IPS DF 19.7 (cell line): ENCODE results near the gene SENP8.
"Not testable (repeated sequence)": the region's sequence is repeated elsewhere in the genome, so short reads cannot be mapped to it uniquely, and the experiment has no call there.

Experiments
- DNase-seq: peaks from one replicate; pipeline ENCODE4 v3.0.0-alpha.2; 2013; ENCODE audit warnings: low read depth, low spot score

Gene SENP8

DNA sequence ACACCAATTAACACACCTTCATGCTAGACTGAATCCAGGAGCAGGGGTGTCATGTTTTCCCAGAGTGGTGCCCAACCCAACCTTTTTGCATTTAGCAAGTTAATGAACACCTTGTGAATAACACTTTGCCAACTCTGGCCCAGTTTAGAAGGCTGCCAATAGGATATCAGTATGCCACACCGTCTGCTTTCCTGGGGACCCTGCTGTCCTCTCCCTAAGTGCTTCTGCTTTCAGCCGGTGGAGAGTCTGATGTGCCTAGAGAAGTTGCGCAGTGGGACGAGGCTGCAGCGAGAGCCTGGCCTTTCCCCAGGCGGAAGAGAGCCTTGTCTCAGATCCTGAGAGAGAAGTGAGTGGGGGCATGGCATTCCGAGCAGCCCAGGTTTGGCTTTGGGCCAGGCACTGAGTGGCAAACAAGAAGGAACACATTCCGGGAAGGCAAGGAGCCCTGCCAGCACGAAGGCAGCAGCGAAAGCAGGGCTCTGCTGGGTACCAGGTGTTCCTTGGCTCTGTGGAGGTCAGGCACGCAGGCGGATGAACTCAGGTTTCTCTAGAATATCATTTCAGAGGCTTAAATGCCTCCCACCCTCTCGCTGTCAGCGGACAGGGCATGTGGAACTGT, 36.9 kb downstream of the SENP8 start:
- DNase-seq, result no peak

GRCh38 chr15:72155635-72156616, 37.7 kb downstream of the SENP8 start:
- DNase-seq, result peak; percentile 59

- DNase-seq, result no peak
Observed at GRCh38 chr15:72156928-72157327, 38.7 kb downstream of the SENP8 start.

GRCh38 chr15:72160696-72161245, 42.6 kb downstream of the SENP8 start:
- DNase-seq, result no peak

DNA sequence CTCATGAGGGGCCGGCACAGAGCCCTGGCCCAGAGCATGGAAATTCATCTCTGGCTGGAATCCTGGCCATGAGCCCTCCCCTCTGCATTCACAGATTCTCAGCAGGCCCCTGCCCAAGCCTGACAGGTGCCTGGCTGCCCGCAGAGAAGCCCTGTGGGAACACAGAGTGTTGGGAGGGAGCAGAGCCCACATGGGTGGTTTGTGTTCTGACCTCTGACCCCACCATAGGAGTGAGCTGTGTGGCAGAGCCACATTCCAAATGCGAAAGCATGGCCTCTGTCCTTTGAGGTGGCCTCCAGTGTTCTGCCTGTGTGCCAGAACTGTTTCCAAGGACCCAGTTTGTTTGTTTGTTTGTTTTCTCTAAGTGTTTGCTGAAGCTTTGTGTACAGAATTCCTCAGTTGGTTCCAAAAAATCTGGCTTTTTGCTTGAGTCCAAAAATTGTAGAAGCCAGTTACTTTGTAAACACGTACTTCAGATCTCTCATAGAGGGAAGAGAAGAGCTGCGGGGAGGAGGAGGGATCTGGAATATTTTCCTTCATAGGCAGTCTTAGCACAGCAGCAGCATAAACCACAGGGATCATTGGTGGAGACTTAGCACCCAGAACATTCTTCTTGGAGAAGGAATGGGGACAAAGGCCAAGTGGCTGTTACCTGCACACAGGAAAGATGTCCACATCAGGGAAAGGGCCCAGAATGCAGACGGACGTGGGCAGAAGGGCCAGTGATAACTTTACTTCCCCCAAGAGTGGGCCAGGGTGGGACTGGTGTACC, 43.3 kb downstream of the SENP8 start:
- DNase-seq, result no peak

GRCh38 chr15:72162569-72162968, 44.4 kb downstream of the SENP8 start:
- no peak for DNase-seq

DNA sequence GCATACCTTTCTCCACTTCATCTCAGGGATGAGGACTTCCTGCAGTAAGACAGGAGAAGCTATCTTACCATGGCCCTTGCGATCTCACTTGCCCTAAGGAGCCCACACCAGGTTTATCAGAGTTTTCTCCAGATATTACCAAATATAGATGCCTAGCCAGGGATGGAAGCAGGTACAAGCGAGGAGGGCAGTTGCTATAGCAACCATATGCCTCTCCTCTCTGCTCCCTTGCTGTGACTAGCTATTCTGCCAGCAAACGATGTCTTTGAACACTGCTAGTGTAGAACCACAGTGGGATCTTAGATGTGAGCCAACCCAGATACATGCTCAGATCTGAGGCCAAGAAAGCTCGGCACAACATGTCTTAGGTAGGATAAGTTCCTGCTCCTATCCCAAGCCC, 45.5 kb downstream of the SENP8 start:
- DNase-seq, result no peak

DNA sequence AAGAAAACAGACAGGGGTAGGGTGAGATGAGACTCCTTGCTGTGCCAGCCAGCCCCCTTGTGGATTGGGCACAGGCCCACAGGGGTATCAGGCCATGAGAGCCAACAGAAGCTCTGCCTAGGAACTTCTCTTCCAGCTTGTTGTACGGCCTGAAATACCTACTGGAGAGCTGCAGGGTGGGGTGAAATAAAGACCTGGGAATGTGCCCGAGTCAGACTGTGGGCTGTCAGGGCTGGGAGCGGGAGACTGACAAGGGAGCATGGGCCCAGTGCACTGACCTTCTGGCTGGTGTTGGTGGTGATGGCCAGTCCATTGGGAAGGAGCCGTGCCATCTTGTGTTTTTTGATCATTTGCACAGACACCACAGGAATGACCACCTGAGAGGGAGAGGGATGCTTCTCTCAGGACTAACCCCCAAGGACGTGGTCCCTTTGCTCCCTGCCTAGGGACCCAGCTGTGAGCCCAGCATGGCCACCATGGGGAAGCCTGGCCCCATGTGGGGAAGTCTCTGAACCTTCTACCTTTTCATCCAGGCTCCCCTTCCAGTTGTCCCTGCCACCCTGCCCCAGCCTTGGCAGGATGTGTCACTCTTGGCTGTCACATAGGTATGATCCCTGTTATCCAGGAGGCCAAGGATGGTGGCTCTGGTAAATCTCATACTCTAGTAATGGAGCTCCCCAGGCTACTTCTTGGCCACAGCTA, 48.7 kb downstream of the SENP8 start:
- DNase-seq, result no peak

- no peak for DNase-seq
Observed at GRCh38 chr15:72167445-72167844, 49.2 kb downstream of the SENP8 start.

DNA sequence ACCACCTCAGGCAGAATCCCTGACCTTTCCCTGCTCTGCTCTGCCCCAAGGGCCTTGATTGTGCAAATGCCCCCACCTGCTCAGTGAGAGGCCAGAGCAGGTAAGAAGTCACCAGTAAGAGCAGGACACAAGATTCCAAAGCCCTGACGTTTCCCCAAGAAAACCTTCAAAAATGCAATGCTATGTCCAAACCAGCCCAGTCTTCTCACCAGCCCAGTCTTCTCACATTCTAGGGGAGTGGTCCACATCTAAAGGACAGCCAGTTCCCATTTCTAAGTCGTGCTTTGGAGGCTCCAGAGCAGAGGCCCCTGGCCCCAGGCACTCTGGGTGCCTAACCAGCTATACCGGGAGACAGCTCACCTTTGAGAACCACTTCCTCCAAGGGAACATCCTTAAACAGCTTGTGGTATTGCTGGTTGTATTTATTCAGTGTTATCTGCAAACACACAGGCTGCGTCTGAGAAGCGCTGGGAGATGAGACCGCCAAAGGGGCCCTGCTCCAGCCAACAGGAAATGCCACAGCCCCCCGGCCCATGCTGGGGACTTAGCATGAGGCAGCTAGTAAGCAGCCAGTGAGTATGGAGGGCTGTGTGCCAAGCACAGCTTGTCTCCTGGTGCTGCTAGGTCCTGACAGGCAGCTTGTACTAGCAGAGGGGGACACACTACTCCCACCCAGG, 50.1 kb downstream of the SENP8 start:
- no peak for DNase-seq

DNA sequence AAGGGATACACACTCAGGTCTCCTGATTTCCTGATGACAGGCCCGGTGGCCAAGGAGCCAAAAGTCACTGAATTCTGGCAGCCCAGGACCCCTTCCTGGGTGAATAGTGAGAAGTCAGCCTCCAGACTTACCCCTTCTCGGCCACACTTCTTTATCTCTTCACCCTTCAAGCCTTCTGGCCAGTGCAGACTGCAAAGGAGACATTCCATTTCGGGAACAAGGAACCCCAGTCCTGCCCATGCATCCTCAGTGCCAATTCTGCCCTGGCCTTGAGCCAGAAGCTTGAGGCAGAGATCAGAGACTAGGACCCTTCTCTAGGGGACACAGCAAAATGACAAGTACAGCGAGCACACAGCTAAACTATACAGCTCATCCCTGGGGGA, 50.6 kb downstream of the SENP8 start:
- DNase-seq, result no peak

- DNase-seq, result no peak
Observed at GRCh38 chr15:72169236-72169920, 51.2 kb downstream of the SENP8 start.

DNA sequence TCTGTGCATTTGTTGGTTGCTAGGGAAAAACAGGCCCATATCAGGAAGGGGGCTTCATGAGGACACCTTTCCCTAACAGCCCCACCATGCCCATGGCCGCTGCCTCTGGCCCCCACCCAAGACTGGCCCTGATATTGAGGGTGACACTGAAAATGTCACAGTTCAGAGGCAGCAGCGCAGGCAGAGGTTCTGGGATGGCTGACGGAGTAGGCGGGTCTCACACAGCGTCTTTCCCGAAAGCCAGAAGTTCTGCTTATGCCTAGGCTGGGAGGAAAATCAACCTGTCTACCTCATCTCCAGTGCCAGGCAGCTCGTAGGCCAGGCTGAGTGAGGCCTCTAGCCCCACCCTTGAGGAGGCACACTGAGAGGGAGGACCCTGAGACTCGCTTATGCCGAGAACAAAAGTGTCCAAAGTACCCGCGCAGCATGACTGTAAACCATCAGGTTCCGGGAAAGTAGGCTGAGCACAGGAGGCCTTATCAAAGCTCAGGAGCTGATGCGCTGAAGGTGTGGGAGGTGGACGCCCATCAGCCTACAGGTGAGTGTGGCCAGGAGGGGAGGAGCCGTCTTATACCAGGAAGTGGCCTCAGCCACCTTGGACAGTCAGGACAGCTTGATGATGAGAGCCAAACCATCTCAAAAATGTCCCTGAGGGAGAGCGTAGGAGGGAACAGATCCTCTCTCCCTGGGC, 51.9 kb downstream of the SENP8 start:
- no peak for DNase-seq

DNA sequence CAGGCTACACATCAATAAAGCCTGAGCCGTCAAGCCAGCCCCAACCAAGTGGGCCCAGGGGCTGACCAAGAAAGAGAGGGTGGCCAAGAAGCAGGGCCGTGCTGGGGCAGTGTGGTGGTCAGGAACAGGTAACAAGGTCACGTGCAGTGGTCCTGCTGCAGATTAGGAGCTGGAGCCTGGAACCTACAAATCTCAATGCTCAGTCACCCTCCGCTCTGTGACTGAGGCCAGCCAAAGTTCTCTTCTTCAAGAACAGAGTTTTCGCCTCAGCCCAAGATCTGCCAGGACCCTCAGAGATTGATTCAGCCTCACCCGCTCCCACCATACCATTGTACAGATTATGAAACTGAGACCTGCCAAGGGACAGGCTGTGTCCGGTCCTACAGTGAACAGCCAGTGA, 52.5 kb downstream of the SENP8 start:
- DNase-seq, result no peak

DNA sequence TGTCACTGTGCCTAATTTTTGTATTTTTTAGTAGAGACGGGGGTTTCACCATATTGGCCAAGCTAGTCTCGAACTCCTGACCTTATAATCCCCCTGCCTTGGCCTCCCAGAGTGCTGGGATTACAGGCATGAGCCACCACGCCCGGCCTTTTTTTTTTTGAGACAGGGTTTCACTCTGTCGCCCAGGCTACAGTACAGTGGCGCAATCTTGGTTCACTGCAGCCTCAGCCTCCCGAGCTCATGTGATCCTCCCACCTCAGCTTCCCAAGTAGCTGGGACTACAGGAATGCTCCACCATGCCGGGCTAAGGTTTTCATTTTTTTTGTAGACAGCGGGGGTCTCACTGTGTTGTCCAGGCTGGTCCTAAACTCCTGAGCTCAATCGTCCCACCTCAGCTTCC, 53.8 kb downstream of the SENP8 start:
- not testable (repeated sequence) for DNase-seq

GRCh38 chr15:72172796-72173195, 54.6 kb downstream of the SENP8 start:
- no peak for DNase-seq

GRCh38 chr15:72173401-72173800, 55.2 kb downstream of the SENP8 start:
- no peak for DNase-seq

DNA sequence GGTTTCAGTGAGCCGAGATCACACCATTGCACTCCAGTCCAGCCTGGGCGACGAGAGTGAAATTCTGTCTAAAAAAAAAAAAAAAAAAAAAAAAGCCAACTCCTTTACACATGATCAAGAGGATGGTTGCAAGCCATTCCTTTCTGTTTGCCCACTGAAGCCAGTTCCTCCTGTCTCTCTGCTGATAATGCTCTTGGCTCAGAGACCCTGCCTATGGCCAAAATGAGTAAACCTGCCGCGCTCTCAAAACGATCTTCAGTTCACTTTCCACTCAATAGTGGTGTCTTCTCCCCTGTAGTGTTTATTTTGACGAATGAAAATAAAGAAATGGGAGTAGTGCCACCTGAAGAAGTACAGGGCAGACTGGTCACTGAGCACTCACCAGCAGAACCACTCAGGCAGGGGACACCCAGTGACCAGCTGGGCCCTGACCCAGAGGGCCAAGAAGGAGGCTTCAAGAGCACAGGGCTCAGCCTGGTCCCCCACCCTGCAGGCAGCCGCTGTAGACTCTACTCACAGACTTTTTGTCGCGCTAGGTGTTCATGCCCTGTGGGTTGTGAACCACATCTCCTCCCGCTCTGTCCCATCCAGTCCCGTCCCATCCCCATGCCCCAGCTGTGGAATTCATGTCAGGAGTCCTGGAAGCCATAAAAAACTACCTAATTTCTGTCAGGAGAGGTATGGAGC, 55.8 kb downstream of the SENP8 start:
- DNase-seq, result no peak

- no peak for DNase-seq
Observed at GRCh38 chr15:72174551-72175165, 56.5 kb downstream of the SENP8 start.
